Testis (tissue), 2 donors: ENCODE measurements around the gene KIF7.

Experiments used
- POLR2A ChIP-seq: fragments of 450-650 bp; IDR thresholded peaks from one replicate; pipeline ENCODE4 v1.6.1; 2017; ENCODE audit warnings: antibody characterized with exemption, mild to moderate bottlenecking, moderate library complexity
- TF ChIP-seq, protein P1 (sequence below), 3 experiments: fragments of 450-650 bp in 2 of 3; fragments of 200-600 bp in 1 of 3; sonication (generic) in 1 of 3; IDR thresholded peaks; one replicate each; pipeline ENCODE4 v1.5.1; 2016 to 2019; ENCODE audit warnings: antibody characterized with exemption in 3 of 3, mild to moderate bottlenecking in 2 of 3, moderate library complexity in 1 of 3

GRCh38 chr15:89654301-89654761 lies 936 bp downstream of the KIF7 start:
- TF ChIP-seq, protein P1, sequence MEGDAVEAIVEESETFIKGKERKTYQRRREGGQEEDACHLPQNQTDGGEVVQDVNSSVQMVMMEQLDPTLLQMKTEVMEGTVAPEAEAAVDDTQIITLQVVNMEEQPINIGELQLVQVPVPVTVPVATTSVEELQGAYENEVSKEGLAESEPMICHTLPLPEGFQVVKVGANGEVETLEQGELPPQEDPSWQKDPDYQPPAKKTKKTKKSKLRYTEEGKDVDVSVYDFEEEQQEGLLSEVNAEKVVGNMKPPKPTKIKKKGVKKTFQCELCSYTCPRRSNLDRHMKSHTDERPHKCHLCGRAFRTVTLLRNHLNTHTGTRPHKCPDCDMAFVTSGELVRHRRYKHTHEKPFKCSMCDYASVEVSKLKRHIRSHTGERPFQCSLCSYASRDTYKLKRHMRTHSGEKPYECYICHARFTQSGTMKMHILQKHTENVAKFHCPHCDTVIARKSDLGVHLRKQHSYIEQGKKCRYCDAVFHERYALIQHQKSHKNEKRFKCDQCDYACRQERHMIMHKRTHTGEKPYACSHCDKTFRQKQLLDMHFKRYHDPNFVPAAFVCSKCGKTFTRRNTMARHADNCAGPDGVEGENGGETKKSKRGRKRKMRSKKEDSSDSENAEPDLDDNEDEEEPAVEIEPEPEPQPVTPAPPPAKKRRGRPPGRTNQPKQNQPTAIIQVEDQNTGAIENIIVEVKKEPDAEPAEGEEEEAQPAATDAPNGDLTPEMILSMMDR (IDR thresholded peaks at IDR 0.05), result no peak
- TF ChIP-seq POLR2A, result no peak
